ENCODE measurements around the gene KMT2E. TPM values are rescaled to one million over a fixed set of nuclear protein-coding genes. Genes with fewer than 3 reads are reported as not detected.
"Not testable (repeated sequence)": the region's sequence is repeated elsewhere in the genome, so short reads cannot be mapped to it uniquely, and the experiment has no call there.

The KMT2E gene
- total RNA-seq, 2 experiments from 2014 or later = 94.4 to 99.3 TPM

- Mint-ChIP-seq H3K4me1 (peaks cover 73% of the 10 kb centered on the region), H3K4me3 (peak overlapping the region; percentile 87), H3K27ac (peak overlapping the region; percentile 99), H3K9me3 (ENCODE audit: low read depth) (no peaks in the 10 kb centered on the region), H3K27me3 (no peaks in the 10 kb centered on the region), H3K36me3 (ENCODE audit: low read depth) (peaks cover 32% of the 10 kb centered on the region)
- intact Hi-C loops (cut with DNase I, micrococcal nuclease) = loop anchor here (1.0 to 5.0 kb wide), 6 partner anchors 38 to 549 kb away; partner anchors contain the start of genes RINT1 (in 1 of the 2) and SRPK2 (in 1 of the 2)
- ChIA-PET POLR2A (interaction anchor here (0.6 to 5.8 kb wide), 10 partner anchors 9 to 405 kb away, joined by 3 to 69 read pairs (median 4); partner anchors contain the start of gene KMT2E), CTCF (interaction anchor here (0.6 to 8.3 kb wide), 25 partner anchors 9 to 452 kb away, joined by 3 to 128 read pairs (median 3); partner anchors contain the start of gene KMT2E)
- no peak for ATAC-seq
- no peak for DNase-seq
Observed at GRCh38 chr7:104983076-104983577, 30.9 kb upstream of the KMT2E start.

GRCh38 chr7:104983578-104984539 lies 30.1 kb upstream of the KMT2E start:
- Mint-ChIP-seq H3K9me3 (ENCODE audit: low read depth) (no peaks in the 10 kb centered on the region), H3K36me3 (ENCODE audit: low read depth) (peaks cover 35% of the 10 kb centered on the region), H3K27me3 (no peaks in the 10 kb centered on the region), H3K4me3 (peak overlapping the region; percentile 87), H3K4me1 (peaks cover 74% of the 10 kb centered on the region), H3K27ac (peak overlapping the region; percentile 99)
- ATAC-seq (peak; percentile 89), DNase-seq (peak; percentile 93)
- ChIA-PET POLR2A (interaction anchor here (0.5 to 5.8 kb wide), 13 partner anchors 9 to 531 kb away, joined by 3 to 69 read pairs (median 4); partner anchors contain the start of gene KMT2E), CTCF (interaction anchor here (0.6 to 8.3 kb wide), 25 partner anchors 9 to 1410 kb away, joined by 3 to 128 read pairs (median 4); partner anchors contain the start of gene KMT2E)
- intact Hi-C loops (cut with DNase I, micrococcal nuclease) = loop anchor here (1.0 to 5.0 kb wide), 9 partner anchors 19 to 605 kb away; partner anchors contain the start of genes RINT1 (in 1 of the 2) and SRPK2 (in 1 of the 2)

- DNase-seq (no peak), ATAC-seq (no peak)
- Mint-ChIP-seq H3K36me3 (ENCODE audit: low read depth) (peaks cover 36% of the 10 kb centered on the region), H3K27ac (peak overlapping the region; percentile 99), H3K9me3 (ENCODE audit: low read depth) (no peaks in the 10 kb centered on the region), H3K4me3 (peak overlapping the region; percentile 87), H3K27me3 (no peaks in the 10 kb centered on the region), H3K4me1 (peaks cover 68% of the 10 kb centered on the region)
- intact Hi-C loops (cut with DNase I, micrococcal nuclease) = loop anchor here (1.0 to 5.0 kb wide), 7 partner anchors 19 to 604 kb away; partner anchors contain the start of gene RINT1 (in 1 of the 2)
- ChIA-PET POLR2A (interaction anchor here (0.8 to 5.8 kb wide), 4 partner anchors 26 to 43 kb away, joined by 3 to 69 read pairs (median 54); partner anchors contain the start of gene KMT2E), CTCF (interaction anchor here (0.7 to 8.3 kb wide), 11 partner anchors 9 to 1409 kb away, joined by 3 to 128 read pairs (median 5); partner anchors contain the start of gene KMT2E)
Observed at GRCh38 chr7:104984585-104985258, 29.3 kb upstream of the KMT2E start.

- intact Hi-C loops (cut with DNase I, micrococcal nuclease) = loop anchor here in 1 of 2 experiments (2.0 kb wide), 1 partner anchor 604 kb away; no protein-coding TSS in a partner anchor
- POLR2A ChIA-PET = interaction anchor here (0.8 to 5.8 kb wide), 2 partner anchors 35 to 43 kb away, joined by 3 to 60 read pairs; no protein-coding TSS in a partner anchor
- Mint-ChIP-seq H3K27ac (peak overlapping the region; percentile 99), H3K4me1 (peaks cover 70% of the 10 kb centered on the region), H3K27me3 (no peaks in the 10 kb centered on the region), H3K36me3 (ENCODE audit: low read depth) (peaks cover 39% of the 10 kb centered on the region), H3K9me3 (ENCODE audit: low read depth) (no peaks in the 10 kb centered on the region), H3K4me3 (peak overlapping the region; percentile 87)
- CTCF ChIA-PET = interaction anchor here (0.7 to 8.3 kb wide), 6 partner anchors 8 to 102 kb away, joined by 3 to 128 read pairs (median 5); partner anchors contain the start of gene KMT2E
- ATAC-seq (no peak), DNase-seq (no peak)
Observed at GRCh38 chr7:104985259-104985617, 28.8 kb upstream of the KMT2E start.

GRCh38 chr7:104986628-104987259 lies 27.3 kb upstream of the KMT2E start:
- H3K36me3 Mint-ChIP-seq (ENCODE audit: low read depth) = peaks cover 51% of the 10 kb centered on the region
- no peaks in the 10 kb centered on the region for H3K9me3 Mint-ChIP-seq (ENCODE audit: low read depth)
- intact Hi-C loops (cut with DNase I, micrococcal nuclease) = no loop called here
- ATAC-seq (no peak), DNase-seq (no peak)
- H3K27ac Mint-ChIP-seq = peak overlapping the region; percentile 67
- no peak overlapping the region for H3K4me3 Mint-ChIP-seq
- ChIA-PET CTCF (interaction anchor here (0.6 to 8.3 kb wide), 6 partner anchors 9 to 345 kb away, joined by 3 to 128 read pairs (median 5); no protein-coding TSS in a partner anchor), POLR2A (interaction anchor here (0.7 kb wide), 1 partner anchor 20 kb away, joined by 5 read pairs; no protein-coding TSS in a partner anchor)
- no peaks in the 10 kb centered on the region for H3K27me3 Mint-ChIP-seq
- H3K4me1 Mint-ChIP-seq = peaks cover 59% of the 10 kb centered on the region

- ATAC-seq; DNase-seq; H3K27me3 Mint-ChIP-seq; H3K27ac Mint-ChIP-seq; H3K4me3 Mint-ChIP-seq; H3K9me3 Mint-ChIP-seq (ENCODE audit: low read depth); intact Hi-C loops (cut with DNase I, micrococcal nuclease): not testable (repeated sequence)
- Mint-ChIP-seq H3K4me1 (peaks cover 57% of the 10 kb centered on the region), H3K36me3 (ENCODE audit: low read depth) (peaks cover 55% of the 10 kb centered on the region)
- ChIA-PET POLR2A (interaction anchor here (0.7 kb wide), 1 partner anchor 20 kb away, joined by 5 read pairs; no protein-coding TSS in a partner anchor), CTCF (interaction anchor here (0.6 to 2.0 kb wide), 4 partner anchors 8 to 344 kb away, joined by 3 to 8 read pairs (median 5); no protein-coding TSS in a partner anchor)
Observed at GRCh38 chr7:104987403-104987802, 26.6 kb upstream of the KMT2E start.

- Mint-ChIP-seq H3K27ac (no peak overlapping the region), H3K36me3 (ENCODE audit: low read depth) (peaks cover 61% of the 10 kb centered on the region), H3K27me3 (no peaks in the 10 kb centered on the region), H3K4me1 (peaks cover 65% of the 10 kb centered on the region), H3K4me3 (no peak overlapping the region), H3K9me3 (ENCODE audit: low read depth) (no peaks in the 10 kb centered on the region)
- intact Hi-C loops (cut with DNase I, micrococcal nuclease) = no loop called here
- ChIA-PET POLR2A (interaction anchor here (1.0 kb wide), 1 partner anchor 228 kb away, joined by 4 read pairs; no protein-coding TSS in a partner anchor), CTCF (interaction anchor here (1.0 kb wide), 2 partner anchors 10 kb away, joined by 4 to 5 read pairs; no protein-coding TSS in a partner anchor)
- DNase-seq (no peak), ATAC-seq (no peak)
Observed at GRCh38 chr7:104990983-104991382, 23.0 kb upstream of the KMT2E start.

GRCh38 chr7:104992306-104992705 lies 21.7 kb upstream of the KMT2E start:
- H3K36me3 Mint-ChIP-seq (ENCODE audit: low read depth) = peaks cover 62% of the 10 kb centered on the region
- H3K4me3 Mint-ChIP-seq = no peak overlapping the region
- ChIA-PET POLR2A (interaction anchor here (0.6 kb wide), 1 partner anchor 9 kb away, joined by 3 read pairs; no protein-coding TSS in a partner anchor), CTCF (interaction anchor here (1.8 kb wide), 2 partner anchors 9 to 11 kb away, joined by 6 to 9 read pairs; no protein-coding TSS in a partner anchor)
- no peaks in the 10 kb centered on the region for H3K27me3 Mint-ChIP-seq
- ATAC-seq (no peak), DNase-seq (no peak)
- no peaks in the 10 kb centered on the region for H3K9me3 Mint-ChIP-seq (ENCODE audit: low read depth)
- intact Hi-C loops (cut with DNase I, micrococcal nuclease) = no loop called here
- no peak overlapping the region for H3K27ac Mint-ChIP-seq
- H3K4me1 Mint-ChIP-seq = peaks cover 66% of the 10 kb centered on the region

GRCh38 chr7:104993217-104993862 lies 20.7 kb upstream of the KMT2E start:
- intact Hi-C loops (cut with DNase I, micrococcal nuclease) = no loop called here
- Mint-ChIP-seq H3K36me3 (ENCODE audit: low read depth) (peaks cover 64% of the 10 kb centered on the region), H3K27me3 (no peaks in the 10 kb centered on the region), H3K27ac (peak overlapping the region; percentile 42), H3K4me3 (no peak overlapping the region), H3K9me3 (ENCODE audit: low read depth) (no peaks in the 10 kb centered on the region), H3K4me1 (peaks cover 66% of the 10 kb centered on the region)
- ATAC-seq = no peak
- POLR2A ChIA-PET = no interaction called here
- no peak for DNase-seq
- CTCF ChIA-PET = interaction anchor here (1.2 to 1.8 kb wide), 3 partner anchors 8 to 12 kb away, joined by 3 to 9 read pairs (median 6); no protein-coding TSS in a partner anchor

Measured in activated CD4-positive, alpha-beta T cell treated with anti-CD3 and anti-CD28 coated beads for 36 hours (primary cell).